Esophagus squamous epithelium (tissue), 4 donors: Measurements from ENCODE around the gene RALY.

Experiments
- CTCF ChIP-seq, 6 experiments: fragments of 450-650 bp in 4 of 6; fragments of 200-600 bp in 2 of 6; sonication (generic) in 2 of 6; IDR thresholded peaks; one replicate each; pipeline ENCODE4 v1.5.1; 2016 to 2019; ENCODE audit warnings: antibody characterized with exemption in 6 of 6, mild to moderate bottlenecking in 4 of 6, moderate library complexity in 4 of 6
- POLR2A ChIP-seq, 4 donors: fragments of 450-650 bp; IDR thresholded peaks; one replicate each; pipeline ENCODE4 v1.6.1; 2017; ENCODE audit warnings: antibody characterized with exemption in 4 of 4, mild to moderate bottlenecking in 4 of 4, moderate library complexity in 3 of 4

- TF ChIP-seq CTCF (IDR thresholded peaks at IDR 0.05), result no peak
- TF ChIP-seq POLR2A (IDR thresholded peaks at IDR 0.05), result no peak
Measured at GRCh38 chr20:34047010-34047687, 53.4 kb downstream of the RALY start.
